ENCODE measurements around the gene PGGT1B.
"Not testable (repeated sequence)": the region's sequence is repeated elsewhere in the genome, so short reads cannot be mapped to it uniquely, and the experiment has no call there.

The PGGT1B gene

GRCh38 chr5:115260248-115260647 is 2.4 kb downstream of the PGGT1B start:
- DNase-seq (ENCODE audit: low read depth in 2 of 2) = no peak

DNA sequence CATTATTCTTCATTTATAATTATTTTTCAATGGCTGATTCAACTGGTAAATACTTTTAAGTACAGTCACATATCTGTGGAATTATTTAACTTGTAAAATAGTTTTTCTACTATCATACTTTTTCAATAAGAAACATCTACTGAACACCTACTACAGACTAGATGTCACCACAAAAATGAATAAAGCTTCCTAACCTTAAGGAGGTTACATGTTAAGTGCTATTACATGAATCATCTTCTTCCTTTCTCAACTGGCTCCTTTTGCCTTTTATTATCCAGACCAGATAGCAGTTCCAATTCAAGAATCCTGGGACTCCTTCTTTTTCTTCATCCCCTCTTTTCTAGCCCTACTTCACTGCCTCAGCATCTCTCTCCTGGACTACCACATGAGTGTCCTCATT is 4.7 kb downstream of the PGGT1B start:
- no peak for DNase-seq (ENCODE audit: low read depth in 2 of 2)

GRCh38 chr5:115249379-115249778 is 13.3 kb downstream of the PGGT1B start:
- DNase-seq (ENCODE audit: low read depth in 2 of 2) = not testable (repeated sequence)

DNA sequence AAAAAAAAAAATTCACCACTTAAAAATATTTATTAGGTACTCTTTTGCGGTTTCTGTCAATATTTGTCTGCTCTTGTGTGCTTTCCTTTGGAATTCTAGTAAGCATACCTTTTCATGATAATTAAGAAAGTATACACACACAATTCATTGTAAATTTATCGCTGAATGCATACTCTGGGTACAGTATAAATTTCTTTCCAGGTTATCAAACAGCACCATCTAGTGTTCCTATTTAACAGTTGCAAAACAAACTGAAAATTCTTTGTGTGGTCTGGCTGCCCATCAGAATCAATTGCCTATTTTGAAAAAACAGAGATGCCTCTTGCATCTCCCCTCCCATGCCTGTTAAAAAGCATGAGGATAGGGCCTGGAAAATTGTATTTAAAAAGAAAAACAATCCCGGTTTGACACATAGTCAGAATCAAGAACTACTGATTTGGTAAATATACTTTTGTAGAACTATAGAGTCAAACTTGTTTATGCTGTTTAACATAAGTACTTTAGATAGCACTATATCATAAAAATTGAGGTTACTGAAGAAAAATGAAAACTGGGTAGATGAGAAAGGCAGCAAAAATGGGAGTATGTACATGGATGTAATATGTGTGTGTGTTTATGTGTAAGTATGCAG is 16.2 kb downstream of the PGGT1B start:
- no peak for DNase-seq (ENCODE audit: low read depth in 2 of 2)

- no peak for DNase-seq (ENCODE audit: low read depth in 2 of 2)
These were observed 19.3 kb downstream of the PGGT1B start for GRCh38 chr5:115243412-115243811.

- DNase-seq (ENCODE audit: low read depth in 2 of 2) = no peak
These were observed 20.6 kb downstream of the PGGT1B start for GRCh38 chr5:115241881-115242642.

DNA sequence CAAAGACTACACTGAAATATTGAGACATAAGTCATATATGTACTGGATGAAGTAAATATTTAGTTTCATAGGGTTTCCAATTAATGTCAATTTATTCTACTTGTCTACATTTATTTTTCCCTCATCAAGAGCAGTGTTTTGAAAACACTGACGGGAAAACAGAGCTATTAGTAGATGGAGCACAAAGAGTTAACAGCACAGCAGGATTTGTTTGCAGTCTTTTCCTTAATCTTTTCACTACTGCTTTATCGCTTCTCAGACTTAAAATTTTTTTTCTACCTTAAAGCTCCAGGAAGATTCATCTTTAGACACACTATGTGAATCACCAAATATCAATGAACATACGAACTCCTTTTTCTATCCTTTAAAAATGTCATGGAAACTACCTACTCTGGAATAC is 25.6 kb downstream of the PGGT1B start:
- DNase-seq (ENCODE audit: low read depth in 2 of 2) = no peak

GRCh38 chr5:115236599-115236998 is 26.1 kb downstream of the PGGT1B start:
- no peak for DNase-seq (ENCODE audit: low read depth in 2 of 2)

DNA sequence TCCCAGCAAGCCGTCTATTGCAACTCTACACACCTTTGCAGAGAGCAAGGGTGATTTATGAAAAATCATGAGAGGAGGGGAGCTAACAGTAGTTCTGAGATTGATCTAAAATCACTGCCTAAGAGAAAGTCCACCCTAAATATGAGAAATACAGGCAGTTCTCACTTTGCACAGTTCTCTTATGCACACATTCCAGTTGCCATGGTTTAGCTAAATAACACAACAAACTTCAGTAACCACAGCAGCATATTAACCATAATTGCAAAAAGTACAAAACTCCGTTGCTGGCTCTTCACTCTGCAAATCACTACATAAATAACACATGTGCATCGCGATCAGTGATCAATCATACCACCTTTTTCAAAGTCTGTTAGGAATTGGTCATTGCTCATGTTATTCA is 31.1 kb downstream of the PGGT1B start:
- DNase-seq (ENCODE audit: low read depth in 2 of 2) = no peak

GRCh38 chr5:115229606-115230005 is 33.1 kb downstream of the PGGT1B start:
- DNase-seq (ENCODE audit: low read depth in 2 of 2) = no peak

GRCh38 chr5:115227281-115227680 is 35.4 kb downstream of the PGGT1B start:
- no peak for DNase-seq (ENCODE audit: low read depth in 2 of 2)

- no peak for DNase-seq (ENCODE audit: low read depth in 2 of 2)
These were observed 48.1 kb downstream of the PGGT1B start for GRCh38 chr5:115214541-115214940.

DNA sequence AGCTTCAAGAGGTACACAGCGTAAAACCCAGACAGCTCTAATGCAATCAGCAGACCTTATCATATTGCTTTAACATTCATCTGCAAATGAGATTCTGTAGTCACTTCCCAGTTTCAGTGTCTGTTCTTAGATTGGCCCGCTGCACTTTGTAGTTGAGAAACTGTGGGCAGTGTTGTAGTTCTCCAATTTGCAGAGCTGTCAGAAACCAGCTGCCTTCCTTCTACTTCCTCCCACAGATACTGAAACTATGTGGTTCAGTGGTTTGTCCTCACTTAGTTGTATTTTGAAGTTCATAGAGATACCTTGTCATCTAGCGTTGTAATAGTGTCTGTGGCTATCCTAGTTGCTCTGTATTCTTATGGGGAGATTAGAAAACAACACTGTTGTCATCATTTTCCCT is 53.4 kb downstream of the PGGT1B start:
- DNase-seq (ENCODE audit: low read depth in 2 of 2) = peak; percentile 1 to 2

DNA sequence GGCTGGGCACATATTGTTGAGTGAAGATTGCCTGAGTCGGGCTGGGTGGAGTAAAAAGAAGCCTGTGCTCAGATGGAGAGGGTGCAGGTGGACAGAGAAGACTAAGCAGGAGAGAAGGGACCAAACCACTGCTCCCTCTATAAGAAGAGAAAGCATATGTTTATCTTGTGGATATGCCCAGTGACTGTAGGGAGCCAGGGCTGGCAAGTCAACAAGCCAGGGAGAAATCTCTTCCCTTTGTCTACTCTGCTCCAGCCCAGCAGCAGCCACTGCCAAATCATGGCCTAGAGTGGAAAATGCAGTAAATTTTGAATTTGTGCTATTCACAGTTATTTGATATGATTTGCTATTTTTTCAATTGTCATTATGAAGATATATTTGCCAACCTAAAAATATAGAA is 59.7 kb downstream of the PGGT1B start:
- no peak for DNase-seq (ENCODE audit: low read depth in 2 of 2)

- no peak for DNase-seq (ENCODE audit: low read depth in 2 of 2)
These were observed 66.5 kb downstream of the PGGT1B start for GRCh38 chr5:115196161-115196560.

DNA sequence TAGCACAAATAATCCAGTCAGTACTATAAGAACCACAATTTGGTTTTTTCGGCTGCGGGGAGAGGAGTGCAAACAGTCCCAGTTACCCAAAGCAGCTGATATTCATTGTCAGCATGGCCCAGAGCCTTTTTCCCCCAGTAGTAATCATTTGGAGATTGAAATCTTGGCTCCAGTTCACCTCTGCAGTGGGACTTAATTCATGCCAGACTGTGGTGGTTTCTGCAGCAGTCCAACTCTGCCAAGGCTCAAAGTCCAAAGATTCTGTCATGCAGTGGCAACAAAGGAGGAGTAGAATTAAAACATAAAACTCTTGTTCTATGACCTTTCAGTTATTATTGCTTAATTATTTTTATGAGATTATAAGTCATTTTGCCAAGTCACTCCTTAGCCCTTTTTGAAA is 68.0 kb downstream of the PGGT1B start:
- no peak for DNase-seq (ENCODE audit: low read depth in 2 of 2)

DNA sequence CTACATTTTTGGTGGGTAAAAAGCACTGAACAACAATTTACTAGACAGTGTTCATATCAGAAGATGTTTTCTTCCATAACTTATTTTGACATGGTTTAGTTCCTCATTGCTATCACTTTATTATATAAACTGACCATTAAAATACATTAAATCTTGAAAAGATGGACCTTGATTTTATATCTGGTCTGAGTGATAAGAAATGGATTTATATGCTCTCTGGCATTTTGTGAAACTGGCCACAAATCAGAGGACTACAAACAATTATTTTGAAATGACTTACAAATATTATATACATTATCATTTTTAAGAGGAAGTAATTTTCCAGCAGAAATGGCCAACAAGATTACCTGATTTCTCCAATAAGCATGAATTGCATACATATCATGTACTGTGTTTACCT is 69.4 kb downstream of the PGGT1B start:
- no peak for DNase-seq (ENCODE audit: low read depth in 2 of 2)

DNA sequence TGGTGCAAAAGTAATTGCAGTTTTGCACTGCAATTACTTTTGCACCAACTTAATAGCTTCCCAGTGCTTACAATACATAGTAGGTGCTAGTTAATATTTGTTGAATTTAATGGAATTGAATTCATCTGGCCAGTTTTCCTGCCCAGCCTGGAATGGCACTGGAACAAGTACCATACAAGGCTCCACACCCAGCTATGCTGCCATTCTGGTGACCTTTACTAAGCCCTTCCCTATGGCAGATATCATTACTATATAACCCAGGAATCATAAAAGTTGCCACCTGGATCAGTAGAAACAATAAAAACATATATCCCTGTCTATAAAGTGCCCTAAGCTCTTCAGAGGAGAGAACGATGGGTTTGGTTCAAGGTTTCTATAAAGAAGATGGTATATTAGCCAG is 70.6 kb downstream of the PGGT1B start:
- no peak for DNase-seq (ENCODE audit: low read depth in 2 of 2)

DNA sequence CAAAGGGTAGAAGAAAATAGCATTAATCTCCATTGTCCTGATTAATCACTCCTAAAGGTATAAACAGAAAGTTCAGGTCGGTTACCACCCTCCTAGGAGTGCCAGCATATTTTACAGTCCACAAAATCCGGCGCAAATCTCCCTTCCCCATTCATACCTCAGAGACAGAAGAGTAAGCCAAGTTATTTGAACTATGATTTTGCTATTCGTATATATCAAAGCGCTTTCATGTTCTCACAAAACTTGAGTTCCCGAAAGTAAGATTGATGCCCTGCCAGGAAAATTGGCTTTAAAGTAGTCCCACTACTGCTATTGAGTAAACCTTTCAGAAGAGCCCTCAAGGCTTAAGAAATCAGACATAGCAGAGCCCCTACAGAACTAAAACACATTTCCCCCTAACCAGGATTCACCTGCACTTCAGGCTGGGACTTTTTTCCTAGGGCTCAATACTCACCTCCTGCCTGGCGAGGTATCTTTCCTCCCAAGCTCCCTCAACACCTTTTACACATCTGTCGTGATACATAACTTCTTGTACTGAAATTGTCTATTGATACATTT is 71.1 kb downstream of the PGGT1B start:
- no peak for DNase-seq (ENCODE audit: low read depth in 2 of 2)

DNA sequence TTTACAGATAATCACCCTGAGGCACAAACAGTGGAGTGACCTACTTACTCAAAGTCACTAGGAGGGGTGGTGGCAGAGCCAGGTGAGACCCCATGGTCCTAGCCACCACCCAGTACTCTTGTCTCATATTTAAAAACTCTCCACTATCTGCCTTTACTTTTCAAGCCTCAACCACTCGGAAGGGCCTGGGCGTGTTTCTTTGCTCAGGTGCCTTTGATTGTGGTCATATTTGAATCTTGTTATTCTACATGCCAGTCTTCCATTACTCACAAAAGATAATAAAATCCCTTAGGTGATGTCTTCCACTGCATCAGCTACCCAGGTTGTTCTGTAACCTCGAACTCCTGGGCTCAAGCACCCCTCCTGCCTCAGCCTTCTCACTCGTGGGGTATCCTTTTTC is 72.3 kb downstream of the PGGT1B start:
- DNase-seq (ENCODE audit: low read depth in 2 of 2) = no peak

DNA sequence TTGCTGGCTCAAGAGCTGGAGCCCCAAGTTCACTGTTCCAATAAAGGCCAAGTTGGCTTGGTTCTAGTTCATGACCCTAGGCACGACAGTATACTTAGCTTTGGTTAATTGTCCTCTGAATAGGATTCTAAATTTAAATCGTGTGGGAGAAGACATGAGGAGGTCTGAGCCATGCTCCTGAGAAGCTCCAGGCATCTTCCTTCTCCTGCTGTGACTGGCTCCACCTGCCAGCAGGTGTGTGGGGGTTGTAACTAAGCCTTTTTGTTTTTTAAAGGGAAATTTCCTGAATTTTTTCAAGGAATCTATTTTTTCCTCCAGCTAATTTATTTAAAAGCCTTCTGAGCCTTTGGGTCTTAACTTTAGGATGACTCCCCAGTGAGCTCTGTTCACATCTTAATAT is 72.8 kb downstream of the PGGT1B start:
- no peak for DNase-seq (ENCODE audit: low read depth in 2 of 2)

DNA sequence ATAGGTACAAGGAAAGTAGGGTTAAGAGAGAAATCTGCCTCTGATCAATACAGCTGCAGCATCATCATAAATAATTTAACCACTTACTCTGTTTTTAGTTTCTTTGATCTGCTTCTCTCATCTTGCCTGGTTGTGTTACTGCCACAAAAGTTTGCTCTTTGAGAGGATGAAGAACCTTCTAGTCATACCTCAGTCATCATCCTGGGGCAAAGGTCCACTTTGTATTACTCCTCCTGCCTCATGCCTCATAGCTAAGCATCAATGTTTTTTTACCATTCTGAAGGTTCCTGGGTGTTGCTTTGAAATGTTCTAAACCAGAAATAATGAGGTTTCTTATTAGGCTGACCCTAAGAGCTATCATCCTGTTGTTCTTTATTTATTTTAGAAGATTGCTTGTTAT is 75.9 kb downstream of the PGGT1B start:
- DNase-seq (ENCODE audit: low read depth in 2 of 2) = no peak

GRCh38 chr5:115184770-115185169 is 77.9 kb downstream of the PGGT1B start:
- DNase-seq (ENCODE audit: low read depth in 2 of 2) = no peak

Measured in stimulated activated CD8-positive, alpha-beta memory T cell treated with anti-CD3 and anti-CD28 coated beads, Interleukin-2, amount 100 ng/mL, for 1 hour (primary cell).